Activated CD4-positive, alpha-beta T cell treated with anti-CD3 and anti-CD28 coated beads, Interleukin-2, Interleukin-4, amounts not matched to agents 100 ng/mL and 50 ng/mL, durations not matched to agents 16 hours and 8 hours (primary cell): ENCODE results near the gene FBXO17.

Source experiments
- DNase-seq: peaks from one replicate; pipeline ENCODE4 v3.0.0-alpha.2; 2020; ENCODE audit warnings: low spot score

The FBXO17 gene

DNA sequence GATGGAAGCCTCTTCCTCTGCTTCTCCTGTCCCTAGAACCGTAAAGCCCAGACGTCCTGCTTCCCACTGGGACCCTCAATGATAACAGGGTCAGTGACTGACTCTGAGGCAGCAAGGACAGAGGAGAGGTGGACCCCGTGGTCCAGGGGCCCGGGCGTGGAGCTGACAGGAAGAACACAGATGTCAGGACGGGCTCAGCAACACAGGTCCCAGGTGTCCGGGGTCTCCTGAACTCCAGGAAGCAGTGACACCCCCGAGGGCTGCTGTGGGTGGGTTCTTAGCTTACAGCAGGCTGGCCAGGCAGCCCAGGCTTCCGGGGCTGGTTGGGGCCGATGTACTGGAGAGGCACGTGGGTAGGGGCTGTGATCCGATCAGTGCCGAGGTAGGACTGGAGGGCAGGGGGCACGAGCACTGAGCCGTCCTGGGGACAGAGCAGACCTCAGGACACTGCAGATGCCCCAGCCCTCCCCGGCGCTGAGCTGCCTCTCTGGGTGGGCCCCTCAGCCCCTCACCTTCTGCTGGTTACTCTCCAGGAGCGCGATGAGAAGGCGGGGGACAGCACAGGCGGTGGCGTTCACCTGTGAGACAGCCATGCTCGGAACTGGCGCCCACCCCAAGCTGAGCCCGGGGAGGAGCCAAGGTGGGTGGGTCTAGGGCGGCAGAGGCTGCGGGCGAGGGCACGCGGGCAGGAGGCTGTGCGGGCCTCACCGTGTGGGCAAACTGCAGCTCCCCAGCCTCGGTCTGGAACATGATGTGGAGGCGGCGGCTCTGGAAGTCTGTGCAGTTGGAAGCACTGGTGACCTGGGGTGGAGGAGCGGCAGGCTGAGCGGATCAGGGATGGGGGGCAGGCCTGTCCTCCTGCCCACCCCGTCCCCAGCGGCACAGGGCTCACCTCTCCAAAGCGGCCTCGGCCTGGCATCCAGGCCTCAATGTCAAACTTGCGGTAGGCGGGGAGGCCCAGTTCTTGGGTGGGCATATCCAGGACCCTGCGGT, 59.9 kb downstream of the FBXO17 start:
- DNase-seq: no peak

DNA sequence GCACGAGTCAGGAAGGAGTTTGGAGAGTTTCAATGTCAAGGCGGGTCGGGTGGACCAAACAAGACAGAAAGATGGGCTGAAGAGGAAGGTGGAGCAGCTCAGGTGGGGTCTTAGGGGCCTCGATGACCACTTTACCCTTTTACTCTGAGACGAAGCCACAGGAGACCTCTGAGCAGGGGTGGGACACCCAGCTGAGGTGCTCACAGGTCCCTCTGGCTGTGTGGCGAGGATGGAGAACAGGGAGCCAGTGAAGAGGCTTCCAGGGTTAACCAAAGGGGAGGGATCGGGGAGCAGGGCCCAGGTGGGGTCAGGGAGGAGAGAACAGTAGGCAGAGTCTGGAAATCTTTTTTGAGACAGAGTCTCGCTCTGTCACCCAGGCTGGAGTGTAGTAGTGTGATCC, 61.6 kb downstream of the FBXO17 start:
- no peak for DNase-seq

DNA sequence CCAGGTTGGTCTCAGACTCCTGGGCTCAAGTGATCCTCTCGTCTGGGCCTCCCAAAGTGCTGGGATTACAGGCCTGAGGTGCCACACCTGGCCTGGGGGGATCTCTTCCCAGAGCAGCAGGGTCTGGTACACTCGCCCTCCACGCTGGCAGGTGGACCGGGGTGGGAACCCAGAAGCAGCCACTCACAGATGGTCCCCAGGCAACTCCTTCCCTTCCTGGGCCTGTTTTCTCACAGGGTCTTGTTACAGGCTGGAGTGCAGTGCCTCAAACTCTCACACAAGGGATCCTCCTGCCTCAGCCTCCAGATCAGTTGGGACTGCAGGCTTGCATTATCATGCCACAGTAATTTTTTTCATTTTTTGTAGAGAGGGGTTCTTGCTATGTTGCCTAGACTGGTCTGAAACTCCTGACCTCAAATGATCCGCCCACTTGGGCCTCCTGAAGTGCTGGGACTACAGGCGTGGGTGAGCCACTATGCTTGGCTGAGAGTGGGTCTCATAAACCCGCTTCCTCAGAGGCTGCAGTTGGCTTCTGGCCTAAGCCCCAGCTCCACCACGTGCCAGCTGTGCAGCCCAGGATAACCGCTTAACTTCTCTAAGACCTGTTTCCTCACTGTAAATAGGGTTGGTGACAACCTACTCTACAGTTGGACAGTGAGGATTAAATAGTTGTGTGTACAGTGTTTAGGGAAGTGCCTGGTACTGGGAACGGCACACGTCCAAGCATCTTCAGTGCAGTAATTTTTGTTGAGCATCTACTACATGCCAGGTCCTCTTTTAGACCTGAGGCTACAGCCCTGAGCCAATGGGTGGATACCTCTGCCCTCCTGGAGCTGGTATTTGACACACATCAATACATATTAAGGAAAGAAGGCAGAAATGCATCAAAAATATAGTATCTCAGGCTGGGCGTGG, 62.7 kb downstream of the FBXO17 start:
- no peak for DNase-seq

DNA sequence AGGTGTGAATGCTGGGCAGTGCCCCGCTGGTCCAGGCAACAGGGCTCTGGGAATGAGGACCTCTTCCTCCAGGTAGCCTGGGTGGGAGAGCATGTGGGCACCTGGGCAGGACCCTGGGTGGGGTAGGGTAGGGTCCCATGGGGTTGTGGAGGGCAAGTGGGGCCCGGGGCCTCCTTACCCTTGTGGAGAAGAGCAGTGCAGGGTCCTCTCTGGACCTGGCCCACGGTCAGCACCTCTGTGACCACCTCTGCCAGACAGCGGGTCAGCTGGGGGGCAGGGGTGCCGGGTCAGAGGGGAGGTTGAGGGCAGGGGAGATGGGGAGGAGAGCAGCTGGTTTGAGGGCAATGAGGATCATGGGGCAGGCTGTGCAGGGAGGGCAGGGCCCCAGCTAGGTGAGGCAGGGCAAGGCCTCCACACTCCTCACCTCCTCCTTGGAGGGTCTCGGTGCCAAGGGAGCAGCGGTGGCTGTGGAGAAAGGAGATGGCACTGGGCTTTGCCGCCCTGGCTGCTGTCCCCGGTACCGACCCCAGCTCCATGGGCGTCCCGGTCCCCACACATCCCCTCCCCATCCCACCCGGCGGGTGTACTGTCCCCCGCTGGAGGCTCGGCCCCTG, 64.0 kb downstream of the FBXO17 start:
- DNase-seq: no peak

DNA sequence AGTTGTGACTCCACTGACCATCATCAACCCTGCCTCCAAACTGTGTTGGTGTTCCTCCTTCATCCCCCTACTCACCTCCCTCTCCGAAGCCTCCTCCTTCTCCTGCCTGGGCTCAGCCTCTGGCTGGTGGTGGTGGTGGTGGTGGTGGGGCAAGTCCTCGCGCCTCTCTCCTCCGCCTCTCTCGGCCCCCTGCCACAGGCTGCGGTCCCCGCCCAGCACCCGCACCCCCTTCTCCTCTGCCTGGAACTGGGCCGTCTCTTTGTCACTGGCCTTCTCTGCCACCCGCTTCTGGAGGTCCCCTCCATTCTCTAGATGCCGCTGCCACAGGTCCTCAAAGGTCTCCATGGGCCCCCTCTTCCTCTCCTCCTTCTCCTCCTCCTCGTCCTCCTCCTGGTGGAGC, 65.1 kb downstream of the FBXO17 start:
- DNase-seq: no peak

DNA sequence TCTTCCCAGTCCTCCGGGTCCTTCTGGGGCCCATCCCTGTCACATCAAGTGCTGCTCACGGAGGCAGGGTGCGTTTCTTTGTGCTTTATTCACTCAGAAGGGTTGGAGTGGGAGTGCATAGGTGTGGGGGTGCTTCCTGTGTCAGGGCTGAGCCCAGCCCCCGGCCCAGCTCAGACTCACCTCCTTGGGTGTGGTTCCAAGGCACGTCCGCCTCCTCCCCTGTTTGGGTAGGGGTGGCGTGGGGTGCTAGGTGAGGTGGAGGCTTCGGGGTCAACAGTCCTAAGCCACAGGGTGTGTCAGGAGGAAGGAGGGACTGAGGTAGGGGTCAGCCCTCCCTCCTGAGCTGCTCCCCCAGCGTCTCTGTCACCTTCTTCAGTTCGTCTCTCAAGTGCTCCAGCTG, 66.6 kb downstream of the FBXO17 start:
- DNase-seq: no peak

DNA sequence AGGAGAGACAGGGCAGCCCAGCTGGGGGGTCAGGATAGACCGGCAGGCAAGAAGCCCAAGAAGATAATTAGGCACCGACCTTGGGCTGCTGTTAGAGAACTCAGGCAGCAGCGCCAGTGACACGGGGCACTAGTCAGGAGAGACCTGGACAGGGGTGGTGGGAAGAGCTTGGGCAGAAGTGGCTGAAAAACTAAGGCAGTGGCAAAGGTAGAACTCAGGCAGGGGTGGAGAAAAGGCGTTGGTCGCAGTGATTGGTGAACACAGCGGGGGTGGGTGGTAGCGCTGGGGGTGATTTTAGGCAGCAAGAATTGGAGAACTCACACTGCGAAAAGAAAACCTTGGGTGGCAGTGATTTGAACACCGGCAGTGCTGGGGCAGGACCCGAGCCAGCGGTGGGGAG, 67.9 kb downstream of the FBXO17 start:
- no peak for DNase-seq

DNA sequence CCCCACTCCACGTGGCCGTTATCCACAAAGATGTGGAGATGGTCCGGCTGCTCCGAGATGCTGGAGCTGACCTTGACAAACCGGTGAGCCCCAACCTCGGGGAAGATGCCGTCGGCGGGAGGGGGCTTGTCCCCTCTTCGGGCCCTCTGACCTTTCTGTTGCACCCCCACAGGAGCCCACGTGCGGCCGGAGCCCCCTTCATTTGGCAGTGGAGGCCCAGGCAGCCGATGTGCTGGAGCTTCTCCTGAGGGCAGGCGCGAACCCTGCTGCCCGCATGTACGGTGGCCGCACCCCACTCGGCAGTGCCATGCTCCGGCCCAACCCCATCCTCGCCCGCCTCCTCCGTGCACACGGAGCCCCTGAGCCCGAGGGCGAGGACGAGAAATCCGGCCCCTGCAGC, 68.3 kb downstream of the FBXO17 start:
- no peak for DNase-seq

DNA sequence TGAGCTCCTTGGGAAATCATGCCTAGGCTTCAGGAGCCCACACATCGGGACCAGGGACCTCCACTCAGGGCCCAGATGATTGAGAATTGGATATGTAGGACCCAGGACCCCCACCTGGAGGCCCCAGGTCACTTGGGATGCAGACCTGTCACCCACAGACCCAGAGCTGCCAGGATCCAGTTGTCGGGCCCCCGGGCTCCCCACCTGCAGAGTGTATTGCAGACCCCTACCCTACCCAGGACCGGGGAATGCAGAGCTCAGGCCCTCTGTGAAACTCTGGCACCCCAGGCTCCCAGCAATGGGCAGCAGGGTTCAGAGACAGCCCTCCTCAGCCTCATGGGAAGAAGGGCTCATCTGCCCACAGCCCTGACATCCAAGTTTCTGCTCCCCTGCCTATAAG, 69.9 kb downstream of the FBXO17 start:
- no peak for DNase-seq

DNA sequence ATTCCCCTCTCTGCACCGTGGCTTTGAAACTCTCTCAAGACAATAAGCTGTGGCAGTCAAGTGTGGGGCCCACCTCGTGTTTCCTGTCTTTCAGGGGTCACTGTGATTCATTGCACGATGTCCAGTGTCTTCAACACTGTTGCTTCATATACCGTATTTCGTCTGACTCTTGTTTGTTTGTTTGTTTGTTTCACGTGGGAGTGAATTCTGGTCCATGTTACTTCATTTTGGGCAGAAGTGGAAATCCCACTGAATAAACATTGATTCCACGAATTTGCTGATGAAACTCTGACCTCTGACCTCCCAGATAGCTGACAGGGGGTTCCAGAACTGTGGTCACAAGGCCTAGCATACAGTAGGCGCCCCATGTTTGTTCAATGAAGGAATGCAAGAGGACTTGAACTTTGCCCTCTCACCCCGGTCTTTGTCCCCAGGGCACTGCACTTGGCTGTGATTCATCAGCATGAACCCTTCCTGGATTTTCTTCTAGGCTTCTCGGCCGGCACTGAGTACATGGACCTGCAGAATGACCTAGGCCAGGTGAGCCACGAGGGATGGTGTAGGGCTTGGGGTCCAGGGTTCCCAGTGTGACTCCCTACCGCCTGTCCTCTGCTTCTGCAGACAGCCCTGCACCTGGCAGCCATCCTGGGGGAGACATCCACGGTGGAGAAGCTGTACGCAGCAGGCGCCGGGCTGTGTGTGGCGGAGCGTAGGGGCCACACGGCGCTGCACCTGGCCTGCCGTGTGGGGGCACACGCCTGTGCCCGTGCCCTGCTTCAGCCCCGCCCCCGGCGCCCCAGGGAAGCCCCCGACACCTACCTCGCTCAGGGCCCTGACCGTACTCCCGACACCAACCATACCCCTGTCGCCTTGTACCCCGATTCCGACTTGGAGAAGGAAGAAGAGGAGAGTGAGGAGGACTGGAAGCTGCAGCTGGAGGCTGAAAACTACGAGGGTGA, 70.7 kb downstream of the FBXO17 start:
- DNase-seq: no peak

DNA sequence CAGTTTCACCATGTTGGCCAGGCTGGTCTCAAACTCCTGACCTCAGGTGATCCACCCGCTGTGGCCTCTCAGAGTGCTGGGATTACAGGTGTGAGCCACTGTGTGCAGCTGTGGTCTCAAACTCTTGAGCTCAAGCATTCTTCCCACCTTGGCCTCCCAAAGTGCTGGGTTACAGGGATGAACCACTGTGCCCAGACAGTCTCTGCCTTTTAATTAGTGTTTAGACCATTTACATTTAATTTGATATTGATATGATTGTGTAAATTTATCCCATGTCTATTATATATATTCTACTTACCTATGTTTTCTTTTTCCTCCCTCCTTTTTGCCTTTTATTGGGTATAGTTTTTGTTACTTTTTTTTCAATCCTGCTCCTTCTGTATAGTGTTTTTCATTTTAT, 73.9 kb downstream of the FBXO17 start:
- no peak for DNase-seq

DNA sequence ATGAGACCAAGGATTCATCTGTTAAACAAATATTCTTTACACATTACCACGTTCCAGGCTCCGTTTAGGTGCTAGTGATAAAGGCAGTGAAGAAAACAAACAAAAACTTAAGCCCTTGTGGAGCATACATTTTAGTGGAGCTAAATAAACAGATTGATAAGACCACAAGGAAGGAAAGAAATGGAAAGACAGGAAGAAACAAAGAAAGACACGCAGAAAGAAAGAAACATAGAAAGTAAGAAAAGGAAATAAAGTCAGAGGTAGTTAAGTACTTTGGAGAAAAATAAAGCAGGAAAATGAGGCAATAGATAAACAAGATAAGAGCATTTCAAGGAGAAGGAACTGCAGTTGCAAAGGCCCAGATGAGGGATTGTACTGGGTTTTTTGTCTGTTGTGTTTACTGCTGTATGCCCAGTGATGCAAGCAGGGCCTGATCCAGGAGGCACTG, 74.8 kb downstream of the FBXO17 start:
- no peak for DNase-seq

DNA sequence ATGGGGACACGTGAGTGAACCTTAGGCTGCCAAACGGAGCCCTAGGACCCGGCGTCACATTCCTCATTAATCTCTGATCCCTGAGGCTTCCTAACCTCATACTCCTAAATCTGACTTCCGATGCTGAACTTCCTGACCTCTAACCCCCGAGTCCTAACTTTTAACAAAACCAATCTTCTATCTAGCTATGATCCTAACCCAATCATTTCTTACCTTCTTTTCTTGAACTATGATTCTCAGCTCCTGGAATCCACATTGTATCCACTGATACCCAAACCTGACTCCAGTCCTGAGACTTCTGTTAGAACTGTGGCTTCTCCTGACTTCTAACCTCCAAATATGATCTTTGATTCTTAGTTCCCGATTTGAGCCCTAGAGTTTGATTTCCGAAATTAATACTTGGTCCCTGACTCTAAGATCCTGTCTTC, 75.3 kb downstream of the FBXO17 start:
- no peak for DNase-seq

DNA sequence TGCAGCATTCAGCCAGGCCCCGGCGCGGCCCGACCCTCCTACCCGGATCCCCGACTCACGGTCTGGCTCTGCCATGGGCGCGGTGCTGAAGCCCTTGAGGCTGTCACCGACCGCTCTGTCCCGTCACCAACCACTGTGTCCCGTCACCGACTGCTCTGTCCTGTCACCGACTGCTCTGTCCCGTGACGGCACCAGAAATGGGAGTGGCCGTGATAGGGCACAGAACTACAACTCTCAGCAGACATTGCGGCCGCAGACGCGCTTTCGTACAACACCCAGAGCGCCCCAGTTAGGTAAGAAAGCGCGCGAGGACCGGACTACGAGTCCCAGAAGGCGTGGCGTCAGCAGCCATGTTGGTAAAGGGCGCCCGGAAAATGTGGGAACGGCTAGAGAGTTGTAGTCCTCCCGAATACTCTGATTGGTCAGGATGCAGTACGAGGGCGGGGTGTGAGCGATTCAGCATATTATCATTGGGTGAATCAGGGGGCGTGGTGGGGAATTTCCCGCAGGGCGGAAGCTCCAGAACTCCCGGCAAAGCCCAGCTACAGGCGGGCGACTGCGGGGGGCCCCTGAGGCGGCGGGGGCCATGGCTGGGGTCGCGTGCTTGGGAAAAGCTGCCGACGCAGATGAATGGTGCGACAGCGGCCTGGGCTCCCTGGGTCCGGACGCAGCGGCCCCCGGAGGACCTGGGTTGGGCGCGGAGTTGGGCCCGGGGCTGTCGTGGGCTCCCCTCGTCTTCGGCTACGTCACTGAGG, 75.9 kb downstream of the FBXO17 start, which contains the start of the genes NFKBIB and SIRT2:
Gene NFKBIB (plus strand): TSS at position 523 of the 755 bp plus-strand sequence. CDS start 64 bp downstream, at position 587.
Gene SIRT2 (minus strand): TSS at position 172 of the 755 bp plus-strand sequence. CDS start 97 bp downstream, at position 75.
- peak; percentile 100 for DNase-seq

DNA sequence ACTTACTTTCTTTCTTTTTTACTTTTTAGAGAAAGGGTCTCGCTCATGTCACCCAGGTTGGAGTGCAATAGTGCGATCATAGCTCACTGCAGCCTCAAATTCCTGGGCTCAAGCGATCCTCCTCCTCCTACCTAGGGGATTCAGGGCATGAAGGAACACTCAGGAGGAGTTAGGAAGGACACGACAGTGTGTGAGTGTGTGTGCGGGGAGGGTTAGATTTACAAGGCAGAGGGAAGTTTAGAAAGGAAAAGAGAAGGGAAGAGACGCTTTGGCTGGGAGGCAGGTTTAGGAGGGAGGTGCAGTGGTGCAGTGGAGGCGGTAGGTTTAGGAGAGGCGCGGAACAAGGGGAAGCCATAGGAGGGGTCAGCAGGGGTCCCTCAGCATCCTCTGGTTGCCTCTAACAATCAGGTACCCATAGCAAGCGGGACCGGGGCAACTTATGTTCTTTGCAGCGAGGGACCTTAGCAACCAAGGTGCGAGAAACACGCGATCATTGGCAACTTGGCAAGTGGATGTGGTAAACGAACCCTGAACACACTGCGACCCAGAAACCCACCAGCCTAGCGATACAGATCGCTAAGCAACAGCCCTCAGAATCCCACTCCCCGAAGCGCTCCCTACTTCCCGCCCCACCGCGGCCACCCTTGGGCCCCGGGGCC, 76.6 kb downstream of the FBXO17 start:
- no peak for DNase-seq

DNA sequence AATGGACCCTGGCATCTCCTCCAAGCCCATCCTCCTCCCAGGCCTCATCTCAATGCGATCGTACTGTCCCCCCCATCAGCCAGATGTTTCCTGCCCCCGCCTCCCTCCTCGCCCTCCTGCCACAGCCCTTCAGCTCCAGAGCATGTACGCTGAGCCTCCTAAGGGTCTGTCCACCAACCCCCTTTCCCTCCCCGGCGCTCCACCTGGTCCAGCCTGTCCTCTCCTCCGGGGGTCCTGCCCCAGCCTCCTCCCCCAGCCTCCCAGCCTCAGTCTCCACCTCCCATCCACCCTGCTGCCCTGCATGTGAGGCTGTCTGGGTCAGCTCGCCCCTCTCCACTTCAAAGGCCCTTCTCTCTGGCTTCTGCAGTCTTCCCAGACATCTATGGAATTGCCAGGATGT, 80.6 kb downstream of the FBXO17 start:
- DNase-seq: no peak

DNA sequence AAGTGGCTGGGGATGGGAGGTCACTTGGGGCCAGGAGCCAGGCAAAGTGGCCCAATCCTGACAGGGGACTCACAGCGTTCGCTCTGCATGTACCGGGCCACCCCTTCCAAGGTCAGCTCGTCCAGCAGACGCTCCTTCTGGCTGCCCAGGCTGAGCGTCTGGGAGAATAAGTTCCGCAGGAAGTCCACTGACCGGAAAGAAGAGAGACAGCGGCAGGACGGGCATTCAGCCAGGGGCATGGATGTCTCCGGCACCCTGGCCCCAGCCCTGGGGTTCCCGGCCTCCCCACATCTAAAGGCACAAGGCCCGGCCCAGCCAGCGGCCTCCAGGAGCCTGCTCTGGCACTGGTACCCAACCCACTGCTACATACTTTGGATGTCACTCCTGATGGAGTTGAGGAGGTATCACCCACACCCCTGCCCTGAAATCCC, 82.2 kb downstream of the FBXO17 start:
- DNase-seq: no peak

DNA sequence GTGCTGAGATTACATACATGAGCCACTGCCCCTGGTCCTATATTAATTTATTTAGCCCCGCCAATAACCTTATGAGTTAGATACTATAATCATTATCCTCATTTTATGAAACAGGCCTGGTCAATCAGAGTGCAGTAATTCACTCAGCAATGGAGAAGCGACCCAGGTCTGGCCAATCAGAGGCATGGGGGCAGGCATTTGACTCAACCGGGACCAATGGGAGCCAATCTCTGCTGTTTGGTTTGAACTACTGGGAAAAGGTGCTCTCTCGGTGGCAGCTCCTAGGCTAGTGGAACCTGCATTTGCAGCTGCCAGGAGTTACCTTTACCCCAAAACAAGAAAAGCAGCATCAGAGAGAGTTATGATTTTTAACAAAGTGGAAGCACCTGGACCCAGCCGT, 82.7 kb downstream of the FBXO17 start:
- no peak for DNase-seq

DNA sequence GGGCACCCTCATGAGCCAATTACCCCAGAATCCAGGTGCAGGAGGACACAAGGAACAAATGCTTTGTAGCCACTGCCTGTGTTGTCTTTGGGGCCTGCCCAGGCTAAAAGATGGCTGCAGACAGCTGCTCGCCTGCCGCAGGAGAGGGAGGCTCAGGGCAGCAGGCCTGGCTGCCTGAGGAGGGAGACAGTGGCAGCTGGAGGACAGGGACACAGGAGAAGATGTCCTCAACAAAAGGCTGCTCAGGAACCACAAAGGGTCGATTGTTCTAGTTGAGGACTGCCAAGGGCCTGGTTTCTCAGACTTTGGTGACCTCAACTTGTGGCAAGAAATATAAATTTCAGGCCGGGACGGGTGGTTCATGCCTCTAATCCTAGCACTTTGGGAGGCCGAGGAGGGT, 83.8 kb downstream of the FBXO17 start:
- DNase-seq: no peak
